ENCODE measurements around the gene PRCC. TPM values are rescaled to one million over a fixed set of nuclear protein-coding genes. Genes with fewer than 3 reads are reported as not detected.

PRCC gene
- total RNA-seq, 1 donor from 2014 or later: 9.2 TPM

- Histone ChIP-seq H3K36me3 (ENCODE audit: control insufficient read depth, insufficient read depth, low read length) (no peaks in the 10 kb centered on the region), H3K4me3 (ENCODE audit: low read depth, low read length) (no peak overlapping the region), H3K27me3 (ENCODE audit: control insufficient read depth, insufficient read depth, low read length) (peaks cover 41% of the 10 kb centered on the region)
- no peak for TF ChIP-seq CTCF (IDR thresholded peaks at IDR 0.05; ENCODE audit: insufficient read depth, low read length, severe bottlenecking)
- FAIRE-seq (no peak), DNase-seq (ENCODE audit: low read depth) (no peak)
Measured at GRCh38 chr1:156844102-156844501, 76.8 kb downstream of the PRCC start.

GRCh38 chr1:156844638-156845037, 77.3 kb downstream of the PRCC start:
- DNase-seq (ENCODE audit: low read depth): no peak
- FAIRE-seq: no peak
- Histone ChIP-seq H3K36me3 (ENCODE audit: control insufficient read depth, insufficient read depth, low read length) (no peaks in the 10 kb centered on the region), H3K27me3 (ENCODE audit: control insufficient read depth, insufficient read depth, low read length) (peaks cover 39% of the 10 kb centered on the region), H3K4me3 (ENCODE audit: low read depth, low read length) (no peak overlapping the region)
- TF ChIP-seq CTCF (IDR thresholded peaks at IDR 0.05; ENCODE audit: insufficient read depth, low read length, severe bottlenecking): no peak

- no peak for DNase-seq (ENCODE audit: low read depth)
- FAIRE-seq: no peak
- no peak for TF ChIP-seq CTCF (IDR thresholded peaks at IDR 0.05; ENCODE audit: insufficient read depth, low read length, severe bottlenecking)
- no peaks in the 10 kb centered on the region for H3K36me3 ChIP-seq (ENCODE audit: control insufficient read depth, insufficient read depth, low read length)
- no peak overlapping the region for H3K4me3 ChIP-seq (ENCODE audit: low read depth, low read length)
- peaks cover 39% of the 10 kb centered on the region for H3K27me3 ChIP-seq (ENCODE audit: control insufficient read depth, insufficient read depth, low read length)
Measured at GRCh38 chr1:156845055-156845952, 78.0 kb downstream of the PRCC start.

- H3K36me3 ChIP-seq (ENCODE audit: control insufficient read depth, insufficient read depth, low read length): no peaks in the 10 kb centered on the region
- peaks cover 39% of the 10 kb centered on the region for H3K27me3 ChIP-seq (ENCODE audit: control insufficient read depth, insufficient read depth, low read length)
- H3K4me3 ChIP-seq (ENCODE audit: low read depth, low read length): no peak overlapping the region
- FAIRE-seq (no peak), DNase-seq (ENCODE audit: low read depth) (no peak)
- no peak for TF ChIP-seq CTCF (IDR thresholded peaks at IDR 0.05; ENCODE audit: insufficient read depth, low read length, severe bottlenecking)
Measured at GRCh38 chr1:156845953-156846545, 78.7 kb downstream of the PRCC start.

- no peak for TF ChIP-seq CTCF (IDR thresholded peaks at IDR 0.05; ENCODE audit: insufficient read depth, low read length, severe bottlenecking)
- Histone ChIP-seq H3K36me3 (ENCODE audit: control insufficient read depth, insufficient read depth, low read length) (no peaks in the 10 kb centered on the region), H3K4me3 (ENCODE audit: low read depth, low read length) (no peak overlapping the region), H3K27me3 (ENCODE audit: control insufficient read depth, insufficient read depth, low read length) (peaks cover 40% of the 10 kb centered on the region)
- FAIRE-seq (no peak), DNase-seq (ENCODE audit: low read depth) (no peak)
Measured at GRCh38 chr1:156846643-156847042, 79.3 kb downstream of the PRCC start.

All from bronchial epithelial cell (primary cell).